B cell (primary cell): Measurements from ENCODE around the gene MAPK1.

Experiments used
- EZH2 ChIP-seq: IDR thresholded peaks from 2 replicates; pipeline ENCODE4 v1.6.1; 2012; ENCODE audit warnings: borderline replicate concordance, low read depth, mild to moderate bottlenecking, moderate library complexity, low read length; ENCODE audit not compliant: insufficient read depth, poor library complexity, severe bottlenecking
- TF ChIP-seq, protein P1 (sequence below): fragments of 200-600 bp; IDR thresholded peaks from one replicate; pipeline ENCODE4 v1.8.0; 2022; ENCODE audit warnings: antibody characterized with exemption, mild to moderate bottlenecking

DNA sequence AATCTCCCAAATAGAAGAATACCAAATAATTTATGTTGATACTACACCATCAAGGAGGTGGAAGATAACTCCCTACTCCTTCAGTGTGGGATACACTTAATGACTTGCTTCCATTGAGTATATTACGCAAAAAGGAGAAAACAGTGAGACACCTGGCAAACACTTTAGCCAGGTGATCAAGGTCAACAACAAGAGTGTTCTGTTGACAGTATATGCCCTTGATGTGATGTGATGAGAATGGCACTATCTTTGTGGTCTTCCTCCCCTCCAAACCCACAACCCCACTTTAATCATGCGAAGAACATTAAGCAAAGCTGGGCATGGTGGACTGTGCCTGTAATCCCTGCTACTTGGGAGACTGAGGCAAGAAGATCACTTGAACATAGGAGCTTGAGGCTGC, 26.0 kb downstream of the MAPK1 start:
- TF ChIP-seq, protein P1, sequence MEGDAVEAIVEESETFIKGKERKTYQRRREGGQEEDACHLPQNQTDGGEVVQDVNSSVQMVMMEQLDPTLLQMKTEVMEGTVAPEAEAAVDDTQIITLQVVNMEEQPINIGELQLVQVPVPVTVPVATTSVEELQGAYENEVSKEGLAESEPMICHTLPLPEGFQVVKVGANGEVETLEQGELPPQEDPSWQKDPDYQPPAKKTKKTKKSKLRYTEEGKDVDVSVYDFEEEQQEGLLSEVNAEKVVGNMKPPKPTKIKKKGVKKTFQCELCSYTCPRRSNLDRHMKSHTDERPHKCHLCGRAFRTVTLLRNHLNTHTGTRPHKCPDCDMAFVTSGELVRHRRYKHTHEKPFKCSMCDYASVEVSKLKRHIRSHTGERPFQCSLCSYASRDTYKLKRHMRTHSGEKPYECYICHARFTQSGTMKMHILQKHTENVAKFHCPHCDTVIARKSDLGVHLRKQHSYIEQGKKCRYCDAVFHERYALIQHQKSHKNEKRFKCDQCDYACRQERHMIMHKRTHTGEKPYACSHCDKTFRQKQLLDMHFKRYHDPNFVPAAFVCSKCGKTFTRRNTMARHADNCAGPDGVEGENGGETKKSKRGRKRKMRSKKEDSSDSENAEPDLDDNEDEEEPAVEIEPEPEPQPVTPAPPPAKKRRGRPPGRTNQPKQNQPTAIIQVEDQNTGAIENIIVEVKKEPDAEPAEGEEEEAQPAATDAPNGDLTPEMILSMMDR, result no peak
- TF ChIP-seq EZH2, result no peak
